ENCODE results near the gene SPATA45.

DNA sequence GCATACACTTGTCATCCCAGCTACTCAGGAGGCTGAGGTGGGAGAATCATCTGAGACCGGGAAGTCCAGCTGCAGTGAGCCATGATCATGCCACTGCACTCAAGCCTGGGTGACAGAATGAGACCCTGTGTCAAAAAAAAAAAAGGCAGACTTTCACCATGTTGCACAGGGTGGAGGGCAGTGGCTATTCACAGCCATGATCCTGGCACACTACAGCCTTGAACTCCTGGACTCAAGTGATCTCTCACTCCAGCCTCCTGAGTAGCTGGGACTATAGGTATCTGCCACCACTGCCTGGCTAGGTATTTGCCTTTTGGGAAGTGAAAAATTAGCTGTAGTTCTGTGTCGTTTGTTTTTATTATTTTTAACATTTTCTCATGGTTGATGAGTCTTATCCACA is 19.1 kb downstream of the SPATA45 start:
- TF ChIP-seq EZH2 (IDR thresholded peaks at IDR 0.05; ENCODE audit: insufficient read depth, poor library complexity, severe bottlenecking) (no peak), EZH2phosphoT487 (IDR thresholded peaks at IDR 0.05; ENCODE audit: insufficient read depth, low read depth) (no peak)

Data from GM23248 (cell line).